CD4-positive, alpha-beta T cell (primary cell): ENCODE measurements around the gene CIP2A. TPM values are rescaled to one million over a fixed set of nuclear protein-coding genes. Genes with fewer than 3 reads are reported as not detected.

Source experiments
- ATAC-seq: fragments of 200-7000 bp; cut with Tn5 transposase; one replicate; pipeline ENCODE4 v1.10.0; 2022; ENCODE audit warnings: mild to moderate bottlenecking; ENCODE audit not compliant: poor library complexity
- CTCF ChIA-PET: fragments of 350-600 bp; sonication (Branson Sonifier 250); formaldehyde crosslinking; loops from one replicate; lab custom pipeline; 2021; ENCODE audit warnings: antibody characterized with exemption, inconsistent platforms; lab: Charles Lee
- POLR2A ChIA-PET: fragments of 350-600 bp; sonication (Branson Sonifier 250); formaldehyde crosslinking; loops from one replicate; lab custom pipeline; 2021; ENCODE audit warnings: antibody characterized with exemption, inconsistent platforms; lab: Charles Lee
- DNase-seq, 14 experiments: peaks; one replicate each; pipeline ENCODE4 v3.0.0-alpha.2; 2013 to 2020; ENCODE audit warnings: mixed read lengths in 2 of 14
- H3K27ac ChIP-seq, 2 donors: one replicate each; pipeline versions ENCODE4 v1.5.1 to v1.7.0; 2013; ENCODE audit warnings: low read length in 2 of 2, low read depth in 1 of 2, mild to moderate bottlenecking in 1 of 2
- H3K27me3 ChIP-seq, 2 experiments: 1 replicate in 1 of 2; 2 replicates in 1 of 2; pipeline versions ENCODE4 v1.6.1 to v1.7.0; 2013; ENCODE audit warnings: low read length in 2 of 2, control low read depth in 1 of 2, mild to moderate bottlenecking in 1 of 2, moderate library complexity in 1 of 2; ENCODE audit not compliant: insufficient read depth in 2 of 2, control insufficient read depth in 1 of 2
- H3K36me3 ChIP-seq: one replicate; pipeline ENCODE4 v1.6.1; 2013; ENCODE audit warnings: low read length, control low read depth; ENCODE audit not compliant: insufficient read depth
- H3K4me1 ChIP-seq: one replicate; pipeline ENCODE4 v1.6.1; 2013; ENCODE audit warnings: low read length, control low read depth; ENCODE audit not compliant: insufficient read depth
- H3K4me3 ChIP-seq: one replicate; pipeline ENCODE4 v1.5.1; 2013; ENCODE audit warnings: mild to moderate bottlenecking, low read length, moderate library complexity
- H3K9me3 ChIP-seq, 2 experiments: 1 replicate in 1 of 2; 2 replicates in 1 of 2; pipeline versions ENCODE4 v1.6.1 to v1.7.0; 2013; ENCODE audit warnings: low read length in 2 of 2, mild to moderate bottlenecking in 2 of 2, control low read depth in 1 of 2, moderate library complexity in 1 of 2; ENCODE audit not compliant: control insufficient read depth in 1 of 2, insufficient read depth in 1 of 2
- H3K27ac Mint-ChIP-seq: one replicate; pipeline ENCODE4 v1.8.0; 2020; ENCODE audit warnings: mixed read lengths
- H3K27me3 Mint-ChIP-seq: one replicate; pipeline ENCODE4 v1.8.0; 2021; ENCODE audit warnings: mixed read lengths
- H3K36me3 Mint-ChIP-seq: one replicate; pipeline ENCODE4 v1.8.0; 2021; ENCODE audit warnings: low read depth, mixed read lengths
- H3K4me1 Mint-ChIP-seq: one replicate; pipeline ENCODE4 v1.8.0; 2021; ENCODE audit warnings: low read depth, mixed read lengths
- H3K4me3 Mint-ChIP-seq: one replicate; pipeline ENCODE4 v1.8.0; 2020; ENCODE audit warnings: mild to moderate bottlenecking, mixed read lengths
- H3K9me3 Mint-ChIP-seq: one replicate; pipeline ENCODE4 v1.8.0; 2020; ENCODE audit warnings: mixed read lengths
- intact Hi-C, 2 experiments: fragments of 100-400 bp; cut with DNase I in 1 of 2; cut with micrococcal nuclease in 1 of 2; formaldehyde crosslinking; loops; one replicate each; pipeline versions ENCODE4 v1.15.1 to v1.9.0; 2023 to 2025; cut with DNase I, micrococcal nuclease
- total RNA-seq, 174 experiments: library from RNA in 2 of 174; stranded (reverse) in 2 of 174; gene quantifications; one replicate each; pipeline ENCODE4 v1.2.3 and lab custom pipeline; 2021 to 2026
- TF ChIP-seq, protein P1 (sequence below): fragments of 200-600 bp; IDR thresholded peaks from one replicate; pipeline ENCODE4 v1.8.0; 2022; ENCODE audit warnings: antibody characterized with exemption, mild to moderate bottlenecking

CIP2A gene
- total RNA-seq, 2 experiments from 2014 or later: 2.7 to 3.9 TPM

DNA sequence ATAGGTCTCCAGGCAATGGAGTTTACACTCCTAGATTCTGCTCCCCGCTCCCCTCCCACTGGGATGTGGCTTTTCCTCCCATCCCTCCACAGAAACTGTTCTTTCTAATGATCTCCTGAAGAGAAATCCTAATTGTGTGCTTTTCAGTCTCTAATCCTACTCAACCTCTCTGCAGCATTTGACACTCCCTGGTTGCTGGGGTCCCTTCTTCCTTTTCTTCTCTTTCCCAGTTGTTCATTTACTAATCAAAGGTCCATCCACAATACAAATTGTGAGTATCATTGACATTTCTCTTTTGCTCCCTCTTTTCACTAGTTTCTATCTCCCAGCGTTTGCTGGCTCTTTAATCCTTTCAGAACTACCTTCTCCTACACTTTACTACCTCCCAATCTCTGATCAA lies 72.4 kb downstream of the CIP2A start:
- no peak overlapping the region for H3K27ac Mint-ChIP-seq
- Histone ChIP-seq H3K27ac (no peak overlapping the region), H3K9me3 (no peaks in the 10 kb centered on the region), H3K4me3 (no peak overlapping the region), H3K36me3 (no peaks in the 10 kb centered on the region), H3K27me3 (no peaks in the 10 kb centered on the region), H3K4me1 (no peaks in the 10 kb centered on the region)
- H3K4me1 Mint-ChIP-seq: no peaks in the 10 kb centered on the region
- ATAC-seq: no peak
- ChIA-PET POLR2A (no interaction called here), CTCF (no interaction called here)
- intact Hi-C loops: no loop called here
- TF ChIP-seq, protein P1, sequence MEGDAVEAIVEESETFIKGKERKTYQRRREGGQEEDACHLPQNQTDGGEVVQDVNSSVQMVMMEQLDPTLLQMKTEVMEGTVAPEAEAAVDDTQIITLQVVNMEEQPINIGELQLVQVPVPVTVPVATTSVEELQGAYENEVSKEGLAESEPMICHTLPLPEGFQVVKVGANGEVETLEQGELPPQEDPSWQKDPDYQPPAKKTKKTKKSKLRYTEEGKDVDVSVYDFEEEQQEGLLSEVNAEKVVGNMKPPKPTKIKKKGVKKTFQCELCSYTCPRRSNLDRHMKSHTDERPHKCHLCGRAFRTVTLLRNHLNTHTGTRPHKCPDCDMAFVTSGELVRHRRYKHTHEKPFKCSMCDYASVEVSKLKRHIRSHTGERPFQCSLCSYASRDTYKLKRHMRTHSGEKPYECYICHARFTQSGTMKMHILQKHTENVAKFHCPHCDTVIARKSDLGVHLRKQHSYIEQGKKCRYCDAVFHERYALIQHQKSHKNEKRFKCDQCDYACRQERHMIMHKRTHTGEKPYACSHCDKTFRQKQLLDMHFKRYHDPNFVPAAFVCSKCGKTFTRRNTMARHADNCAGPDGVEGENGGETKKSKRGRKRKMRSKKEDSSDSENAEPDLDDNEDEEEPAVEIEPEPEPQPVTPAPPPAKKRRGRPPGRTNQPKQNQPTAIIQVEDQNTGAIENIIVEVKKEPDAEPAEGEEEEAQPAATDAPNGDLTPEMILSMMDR: no peak
- no peak overlapping the region for H3K4me3 Mint-ChIP-seq
- DNase-seq: no peak
- no peaks in the 10 kb centered on the region for H3K36me3 Mint-ChIP-seq
- no peaks in the 10 kb centered on the region for H3K9me3 Mint-ChIP-seq
- no peaks in the 10 kb centered on the region for H3K27me3 Mint-ChIP-seq

DNA sequence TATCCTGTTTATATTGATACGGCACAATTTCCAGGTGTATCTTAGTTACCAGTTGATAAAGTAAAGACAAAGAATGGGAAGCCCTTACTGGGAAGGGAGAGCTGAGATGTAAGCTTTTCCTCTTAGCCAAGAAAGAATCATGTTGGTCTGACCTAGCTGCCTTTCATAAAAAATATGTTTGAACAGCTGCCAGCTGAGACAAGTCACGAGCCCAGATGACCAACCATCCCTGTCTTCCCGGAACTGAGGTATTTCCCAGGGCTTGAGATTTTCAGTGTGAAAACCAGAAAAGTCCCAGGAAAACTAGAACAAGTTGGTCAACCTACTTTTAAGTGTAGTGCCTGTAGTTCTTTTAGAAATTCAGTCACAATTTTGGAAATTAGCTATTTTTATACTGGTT lies 75.3 kb downstream of the CIP2A start:
- H3K36me3 ChIP-seq: no peaks in the 10 kb centered on the region
- no peak overlapping the region for H3K4me3 ChIP-seq
- Mint-ChIP-seq H3K27me3 (no peaks in the 10 kb centered on the region), H3K36me3 (no peaks in the 10 kb centered on the region), H3K9me3 (no peaks in the 10 kb centered on the region), H3K27ac (no peak overlapping the region), H3K4me3 (no peak overlapping the region), H3K4me1 (no peaks in the 10 kb centered on the region)
- no peak for DNase-seq
- ChIA-PET POLR2A (no interaction called here), CTCF (no interaction called here)
- no peaks in the 10 kb centered on the region for H3K4me1 ChIP-seq
- TF ChIP-seq, protein P1: no peak
- no peak for ATAC-seq
- no peaks in the 10 kb centered on the region for H3K9me3 ChIP-seq
- H3K27ac ChIP-seq: no peak overlapping the region
- intact Hi-C loops: no loop called here
- H3K27me3 ChIP-seq: no peaks in the 10 kb centered on the region

DNA sequence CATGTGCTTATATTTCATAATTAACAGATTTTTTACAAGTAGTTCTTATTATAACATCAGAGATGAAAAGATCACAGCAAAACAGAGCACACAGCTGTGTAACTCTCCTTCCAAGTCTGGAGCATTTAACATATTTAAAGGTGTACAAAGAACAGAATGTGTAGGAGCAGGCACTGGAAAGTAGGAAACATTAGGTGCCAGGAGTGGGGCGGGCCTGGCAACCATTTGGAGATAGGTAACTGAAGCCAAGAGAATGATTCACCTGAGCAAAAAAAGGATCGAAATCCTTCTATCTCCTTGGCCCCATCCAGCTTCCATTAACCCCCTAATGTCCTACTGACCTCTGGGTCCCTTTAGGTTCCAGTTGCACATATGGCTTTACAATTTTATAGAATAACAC lies 76.6 kb downstream of the CIP2A start:
- H3K9me3 Mint-ChIP-seq: no peaks in the 10 kb centered on the region
- Histone ChIP-seq H3K9me3 (no peaks in the 10 kb centered on the region), H3K36me3 (no peaks in the 10 kb centered on the region), H3K27me3 (no peaks in the 10 kb centered on the region), H3K27ac (no peak overlapping the region), H3K4me1 (no peaks in the 10 kb centered on the region), H3K4me3 (no peak overlapping the region)
- ChIA-PET CTCF (no interaction called here), POLR2A (no interaction called here)
- H3K4me1 Mint-ChIP-seq: no peaks in the 10 kb centered on the region
- H3K27me3 Mint-ChIP-seq: no peaks in the 10 kb centered on the region
- TF ChIP-seq, protein P1: no peak
- H3K4me3 Mint-ChIP-seq: no peak overlapping the region
- H3K27ac Mint-ChIP-seq: no peak overlapping the region
- no peak for ATAC-seq
- DNase-seq: no peak
- intact Hi-C loops: no loop called here
- H3K36me3 Mint-ChIP-seq: no peaks in the 10 kb centered on the region
